ENCODE results near the gene TERB2. TPM values are rescaled to one million over a fixed set of nuclear protein-coding genes. Genes with fewer than 3 reads are reported as not detected.
"Not testable (repeated sequence)": the region's sequence is repeated elsewhere in the genome, so short reads cannot be mapped to it uniquely, and the experiment has no call there.

The TERB2 gene
- total RNA-seq, 1 donor from 2014 or later, result not detected

GRCh38 chr15:44968475-44968874, 12.0 kb downstream of the TERB2 start:
- TF ChIP-seq, protein P1, sequence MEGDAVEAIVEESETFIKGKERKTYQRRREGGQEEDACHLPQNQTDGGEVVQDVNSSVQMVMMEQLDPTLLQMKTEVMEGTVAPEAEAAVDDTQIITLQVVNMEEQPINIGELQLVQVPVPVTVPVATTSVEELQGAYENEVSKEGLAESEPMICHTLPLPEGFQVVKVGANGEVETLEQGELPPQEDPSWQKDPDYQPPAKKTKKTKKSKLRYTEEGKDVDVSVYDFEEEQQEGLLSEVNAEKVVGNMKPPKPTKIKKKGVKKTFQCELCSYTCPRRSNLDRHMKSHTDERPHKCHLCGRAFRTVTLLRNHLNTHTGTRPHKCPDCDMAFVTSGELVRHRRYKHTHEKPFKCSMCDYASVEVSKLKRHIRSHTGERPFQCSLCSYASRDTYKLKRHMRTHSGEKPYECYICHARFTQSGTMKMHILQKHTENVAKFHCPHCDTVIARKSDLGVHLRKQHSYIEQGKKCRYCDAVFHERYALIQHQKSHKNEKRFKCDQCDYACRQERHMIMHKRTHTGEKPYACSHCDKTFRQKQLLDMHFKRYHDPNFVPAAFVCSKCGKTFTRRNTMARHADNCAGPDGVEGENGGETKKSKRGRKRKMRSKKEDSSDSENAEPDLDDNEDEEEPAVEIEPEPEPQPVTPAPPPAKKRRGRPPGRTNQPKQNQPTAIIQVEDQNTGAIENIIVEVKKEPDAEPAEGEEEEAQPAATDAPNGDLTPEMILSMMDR (IDR thresholded peaks at IDR 0.05), result no peak
- Mint-ChIP-seq H3K4me3 (ENCODE audit: unreplicated experiment) (no peak overlapping the region), H3K36me3 (ENCODE audit: low read depth) (no peaks in the 10 kb centered on the region), H3K4me1 (ENCODE audit: low read depth) (no peaks in the 10 kb centered on the region), H3K9me3 (ENCODE audit: low read depth) (no peaks in the 10 kb centered on the region), H3K27ac (ENCODE audit: unreplicated experiment) (no peak overlapping the region), H3K27me3 (ENCODE audit: low read depth) (peaks cover 17% of the 10 kb centered on the region)
- no peak for DNase-seq (ENCODE audit: low spot score)

DNA sequence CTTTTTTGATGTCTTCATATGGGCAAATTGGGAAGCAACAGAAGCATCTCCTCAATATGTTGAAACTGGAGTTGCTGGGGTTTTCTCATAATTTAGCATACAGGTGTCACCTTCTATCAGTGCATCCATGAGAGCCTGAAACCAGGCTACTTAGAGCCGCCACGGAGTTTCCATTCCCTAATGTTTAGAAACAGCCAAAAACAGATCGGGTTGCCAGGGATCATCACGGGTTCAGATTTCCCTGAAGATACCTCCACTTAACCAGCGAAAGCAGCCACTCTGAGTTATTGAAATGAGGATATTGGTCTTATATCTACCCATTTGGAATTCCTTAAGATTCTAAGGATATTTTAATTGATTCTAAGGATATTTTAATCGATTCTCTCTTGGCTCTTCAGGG, 14.5 kb downstream of the TERB2 start:
- peaks cover 22% of the 10 kb centered on the region for H3K27me3 Mint-ChIP-seq (ENCODE audit: low read depth)
- no peak for DNase-seq (ENCODE audit: low spot score)
- H3K4me3 Mint-ChIP-seq (ENCODE audit: unreplicated experiment), result no peak overlapping the region
- no peaks in the 10 kb centered on the region for H3K9me3 Mint-ChIP-seq (ENCODE audit: low read depth)
- TF ChIP-seq, protein P1 (IDR thresholded peaks at IDR 0.05), result no peak
- no peak overlapping the region for H3K27ac Mint-ChIP-seq (ENCODE audit: unreplicated experiment)
- no peaks in the 10 kb centered on the region for H3K36me3 Mint-ChIP-seq (ENCODE audit: low read depth)
- H3K4me1 Mint-ChIP-seq (ENCODE audit: low read depth), result no peaks in the 10 kb centered on the region

- not testable (repeated sequence) for DNase-seq (ENCODE audit: low spot score); H3K27ac Mint-ChIP-seq (ENCODE audit: unreplicated experiment); H3K4me3 Mint-ChIP-seq (ENCODE audit: unreplicated experiment); H3K4me1 Mint-ChIP-seq (ENCODE audit: low read depth); H3K9me3 Mint-ChIP-seq (ENCODE audit: low read depth); H3K36me3 Mint-ChIP-seq (ENCODE audit: low read depth)
- H3K27me3 Mint-ChIP-seq (ENCODE audit: low read depth), result peaks cover 23% of the 10 kb centered on the region
Measured at GRCh38 chr15:44976183-44976582, 19.7 kb downstream of the TERB2 start.

- H3K36me3 Mint-ChIP-seq (ENCODE audit: low read depth); H3K9me3 Mint-ChIP-seq (ENCODE audit: low read depth); H3K4me1 Mint-ChIP-seq (ENCODE audit: low read depth); H3K27ac Mint-ChIP-seq (ENCODE audit: unreplicated experiment); DNase-seq (ENCODE audit: low spot score); H3K4me3 Mint-ChIP-seq (ENCODE audit: unreplicated experiment): not testable (repeated sequence)
- peaks cover 28% of the 10 kb centered on the region for H3K27me3 Mint-ChIP-seq (ENCODE audit: low read depth)
Measured at GRCh38 chr15:44977781-44978180, 21.3 kb downstream of the TERB2 start.

DNA sequence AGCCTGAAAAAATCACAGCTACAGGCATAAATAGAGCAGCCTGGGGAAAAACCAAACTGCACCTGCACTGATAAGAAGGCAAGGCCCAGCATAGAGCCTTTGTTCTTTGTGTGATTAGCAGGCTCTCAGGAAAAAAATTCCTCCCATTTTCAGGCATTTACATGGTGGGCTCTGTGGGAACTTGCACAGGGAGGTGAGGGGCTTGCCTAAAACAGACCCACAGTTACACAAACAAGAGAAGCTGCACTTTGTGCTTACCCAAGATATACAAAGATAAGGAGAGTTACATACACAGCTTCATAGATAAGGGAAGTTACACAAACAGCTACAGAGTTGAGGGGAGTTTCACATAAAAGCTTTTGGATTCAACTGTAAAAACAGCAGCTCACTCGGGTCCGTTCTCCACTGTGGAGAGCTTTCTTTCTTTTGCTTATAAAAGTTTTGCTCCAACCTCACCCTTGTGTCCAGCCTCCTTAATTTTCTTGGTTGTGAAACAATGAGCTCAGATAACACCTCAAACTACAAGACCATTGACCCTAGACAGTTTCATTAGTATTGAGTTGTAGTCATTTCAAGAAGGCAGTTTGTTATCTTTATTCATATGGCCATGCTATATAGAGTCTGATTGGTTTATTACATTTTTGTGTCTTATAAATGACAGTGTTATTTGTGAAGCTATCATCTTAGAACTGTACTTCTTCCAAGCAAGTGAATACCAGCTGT, 23.3 kb downstream of the TERB2 start:
- not testable (repeated sequence) for H3K9me3 Mint-ChIP-seq (ENCODE audit: low read depth); H3K27ac Mint-ChIP-seq (ENCODE audit: unreplicated experiment); H3K36me3 Mint-ChIP-seq (ENCODE audit: low read depth); H3K4me3 Mint-ChIP-seq (ENCODE audit: unreplicated experiment); H3K4me1 Mint-ChIP-seq (ENCODE audit: low read depth); DNase-seq (ENCODE audit: low spot score)
- H3K27me3 Mint-ChIP-seq (ENCODE audit: low read depth), result peaks cover 37% of the 10 kb centered on the region

GRCh38 chr15:44984144-44984543, 27.7 kb downstream of the TERB2 start:
- not testable (repeated sequence) for H3K27ac Mint-ChIP-seq (ENCODE audit: unreplicated experiment); H3K9me3 Mint-ChIP-seq (ENCODE audit: low read depth); H3K36me3 Mint-ChIP-seq (ENCODE audit: low read depth); DNase-seq (ENCODE audit: low spot score); H3K4me3 Mint-ChIP-seq (ENCODE audit: unreplicated experiment); H3K4me1 Mint-ChIP-seq (ENCODE audit: low read depth)
- H3K27me3 Mint-ChIP-seq (ENCODE audit: low read depth), result peaks cover 22% of the 10 kb centered on the region

DNA sequence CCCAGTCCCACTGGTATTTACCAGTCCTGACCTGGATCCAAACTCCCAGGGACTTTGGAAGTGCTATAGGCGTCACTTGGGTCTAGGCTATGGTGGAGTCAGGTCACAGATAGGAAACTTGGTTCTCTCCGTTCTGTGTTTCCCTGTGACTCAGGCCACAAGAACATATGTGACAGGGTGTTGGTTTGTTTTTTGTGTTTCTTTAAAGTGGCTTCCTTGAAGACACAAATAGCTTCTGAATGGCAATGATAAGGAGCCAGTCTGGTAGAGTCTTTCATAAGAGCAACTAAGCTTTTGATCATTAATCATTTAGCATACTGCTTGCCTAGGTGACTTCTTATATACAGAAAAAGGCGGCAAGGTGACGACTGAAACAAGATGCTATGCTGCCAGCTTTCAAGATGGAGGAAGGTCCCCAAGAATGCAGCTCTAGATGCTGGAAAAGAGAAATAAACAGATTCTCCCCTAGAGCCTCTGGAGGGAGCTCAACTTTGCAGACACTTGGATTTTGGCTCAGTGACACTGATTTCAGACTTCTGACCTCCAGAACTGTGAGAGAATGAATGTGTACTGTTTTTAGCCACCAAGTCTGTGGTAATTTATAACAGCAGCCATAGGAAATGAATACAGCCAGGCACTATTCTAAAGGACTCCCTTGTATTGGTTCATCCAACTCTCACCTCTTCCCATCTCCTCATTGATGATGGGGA, 30.0 kb downstream of the TERB2 start:
- not testable (repeated sequence) for DNase-seq (ENCODE audit: low spot score); H3K36me3 Mint-ChIP-seq (ENCODE audit: low read depth); H3K4me1 Mint-ChIP-seq (ENCODE audit: low read depth); H3K27ac Mint-ChIP-seq (ENCODE audit: unreplicated experiment); H3K4me3 Mint-ChIP-seq (ENCODE audit: unreplicated experiment); H3K9me3 Mint-ChIP-seq (ENCODE audit: low read depth)
- peaks cover 21% of the 10 kb centered on the region for H3K27me3 Mint-ChIP-seq (ENCODE audit: low read depth)

GRCh38 chr15:44987711-44988110, 31.2 kb downstream of the TERB2 start:
- H3K27ac Mint-ChIP-seq (ENCODE audit: unreplicated experiment); H3K4me3 Mint-ChIP-seq (ENCODE audit: unreplicated experiment); H3K9me3 Mint-ChIP-seq (ENCODE audit: low read depth); DNase-seq (ENCODE audit: low spot score); H3K36me3 Mint-ChIP-seq (ENCODE audit: low read depth); H3K4me1 Mint-ChIP-seq (ENCODE audit: low read depth): not testable (repeated sequence)
- H3K27me3 Mint-ChIP-seq (ENCODE audit: low read depth), result peaks cover 19% of the 10 kb centered on the region

DNA sequence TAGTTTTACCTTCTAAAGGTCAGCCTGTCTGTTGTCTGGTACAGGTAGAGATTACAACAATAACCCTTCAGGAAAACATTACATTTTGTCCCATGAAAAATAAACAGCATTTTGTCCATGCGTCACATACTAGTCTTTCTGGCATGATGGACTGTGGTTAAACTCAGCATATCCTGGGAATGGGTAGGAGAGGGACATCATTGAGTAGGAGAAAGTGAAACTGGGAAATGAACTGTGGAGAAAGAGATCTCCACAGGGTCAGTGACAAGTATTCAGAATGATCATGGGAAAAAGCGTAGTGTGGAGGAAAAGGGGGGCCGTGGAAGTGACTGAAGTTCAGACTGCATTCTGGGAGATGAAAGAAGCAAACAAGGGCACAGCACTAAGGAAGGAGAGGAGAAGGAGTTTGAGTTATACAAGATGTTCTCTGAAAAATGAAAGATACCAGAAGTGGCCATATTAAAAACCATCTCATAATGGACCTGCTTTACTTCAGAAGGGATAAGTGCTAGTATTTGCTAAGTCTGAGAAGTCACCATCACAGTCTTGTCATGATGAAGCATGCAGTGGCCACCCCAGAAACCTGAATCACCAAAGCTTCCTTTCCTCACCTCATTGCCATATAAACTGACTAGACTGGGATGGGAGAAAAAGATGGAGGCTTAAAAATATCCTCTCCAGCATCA, 31.8 kb downstream of the TERB2 start:
- not testable (repeated sequence) for H3K9me3 Mint-ChIP-seq (ENCODE audit: low read depth); H3K36me3 Mint-ChIP-seq (ENCODE audit: low read depth); H3K27ac Mint-ChIP-seq (ENCODE audit: unreplicated experiment); H3K4me3 Mint-ChIP-seq (ENCODE audit: unreplicated experiment); DNase-seq (ENCODE audit: low spot score); H3K4me1 Mint-ChIP-seq (ENCODE audit: low read depth)
- peaks cover 22% of the 10 kb centered on the region for H3K27me3 Mint-ChIP-seq (ENCODE audit: low read depth)

DNA sequence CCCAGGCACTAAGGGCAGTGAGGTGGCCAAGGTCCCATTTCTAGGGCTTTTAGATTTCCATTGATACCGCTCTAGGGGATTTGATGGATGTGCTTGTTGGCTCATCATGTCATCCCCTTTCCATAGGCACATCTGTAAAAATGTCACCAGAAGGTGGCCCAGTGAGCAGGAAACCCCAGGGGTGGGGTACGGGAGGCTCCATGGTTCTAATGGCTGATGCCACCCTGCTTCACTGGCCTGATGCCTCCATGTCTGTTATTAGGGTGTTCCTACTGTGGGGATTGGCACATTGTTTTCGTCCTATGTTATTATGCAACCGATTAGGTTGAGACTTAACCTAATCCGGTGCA, 32.4 kb downstream of the TERB2 start:
- H3K4me3 Mint-ChIP-seq (ENCODE audit: unreplicated experiment); DNase-seq (ENCODE audit: low spot score); H3K4me1 Mint-ChIP-seq (ENCODE audit: low read depth); H3K36me3 Mint-ChIP-seq (ENCODE audit: low read depth); H3K27ac Mint-ChIP-seq (ENCODE audit: unreplicated experiment); H3K9me3 Mint-ChIP-seq (ENCODE audit: low read depth): not testable (repeated sequence)
- H3K27me3 Mint-ChIP-seq (ENCODE audit: low read depth), result peaks cover 24% of the 10 kb centered on the region

- H3K36me3 Mint-ChIP-seq (ENCODE audit: low read depth); H3K4me3 Mint-ChIP-seq (ENCODE audit: unreplicated experiment); H3K27ac Mint-ChIP-seq (ENCODE audit: unreplicated experiment); H3K4me1 Mint-ChIP-seq (ENCODE audit: low read depth); DNase-seq (ENCODE audit: low spot score); H3K9me3 Mint-ChIP-seq (ENCODE audit: low read depth): not testable (repeated sequence)
- peaks cover 44% of the 10 kb centered on the region for H3K27me3 Mint-ChIP-seq (ENCODE audit: low read depth)
Measured at GRCh38 chr15:44997632-44998031, 41.1 kb downstream of the TERB2 start.

All from chondrocyte (in vitro differentiated cells).